Tibial nerve (tissue), 4 donors: ENCODE results near the gene MCF2L. TPM values are rescaled to one million over a fixed set of nuclear protein-coding genes. Genes with fewer than 3 reads are reported as not detected.

Experiments
- DNase-seq, 2 donors: peaks; one replicate each; pipeline ENCODE4 v3.0.0-alpha.2; 2019; ENCODE audit warnings: low spot score in 2 of 2
- H3K27ac ChIP-seq, 4 donors: fragments of 200-600 bp; sonication (generic) in 3 of 4; one replicate each; pipeline ENCODE4 v1.5.1; 2017 to 2019; ENCODE audit warnings: mild to moderate bottlenecking in 1 of 4
- H3K27me3 ChIP-seq, 2 donors: fragments of 200-600 bp; sonication (generic) in 1 of 2; one replicate each; pipeline versions ENCODE4 v1.5.1 to v1.6.0; 2017 to 2019
- H3K36me3 ChIP-seq, 3 donors: fragments of 200-600 bp; sonication (generic); one replicate each; pipeline ENCODE4 v1.5.1; 2018 to 2019
- H3K4me1 ChIP-seq, 4 donors: fragments of 200-600 bp; sonication (generic) in 3 of 4; one replicate each; pipeline ENCODE4 v1.5.1; 2017 to 2019
- H3K4me3 ChIP-seq, 4 donors: fragments of 200-600 bp; sonication (generic) in 3 of 4; one replicate each; pipeline ENCODE4 v1.5.1; 2017 to 2019; ENCODE audit warnings: mild to moderate bottlenecking in 1 of 4, moderate library complexity in 1 of 4
- H3K9me3 ChIP-seq, 4 donors: fragments of 200-600 bp; sonication (generic) in 3 of 4; one replicate each; pipeline ENCODE4 v1.5.1; 2017 to 2019
- EP300 ChIP-seq, 2 donors: sonication (generic); formaldehyde crosslinking; IDR thresholded peaks; one replicate each; pipeline ENCODE4 v1.6.1; 2017; ENCODE audit warnings: antibody characterized with exemption in 2 of 2, mild to moderate bottlenecking in 1 of 2
- POLR2A ChIP-seq, 2 donors: fragments of 450-650 bp; IDR thresholded peaks; one replicate each; pipeline ENCODE4 v1.6.1; 2017; ENCODE audit warnings: antibody characterized with exemption in 2 of 2, mild to moderate bottlenecking in 2 of 2, moderate library complexity in 2 of 2
- WGBS, 2 donors: methylation state at CpG; one replicate each; pipeline ENCODE4 v1.1.5; 2018; 5-methylcytosine and 5-hydroxymethylcytosine counted together
- total RNA-seq, 4 donors: library from RNA; depleted of rRNA; stranded (reverse); fragments of >200 nt; gene quantifications; one replicate each; pipeline ENCODE4 v1.1.0, GENCODE V29; 2016
- TF ChIP-seq, protein P1 (sequence below), 5 experiments: fragments of 200-600 bp in 3 of 5; fragments of 450-650 bp in 2 of 5; sonication (generic) in 3 of 5; IDR thresholded peaks; one replicate each; pipeline ENCODE4 v1.5.1; 2016 to 2019; ENCODE audit warnings: antibody characterized with exemption in 5 of 5, mild to moderate bottlenecking in 3 of 5, moderate library complexity in 2 of 5

The MCF2L gene
- total RNA-seq, 4 donors from 2014 or later, result 30.1 to 82.6 (median 45.3) TPM

DNA sequence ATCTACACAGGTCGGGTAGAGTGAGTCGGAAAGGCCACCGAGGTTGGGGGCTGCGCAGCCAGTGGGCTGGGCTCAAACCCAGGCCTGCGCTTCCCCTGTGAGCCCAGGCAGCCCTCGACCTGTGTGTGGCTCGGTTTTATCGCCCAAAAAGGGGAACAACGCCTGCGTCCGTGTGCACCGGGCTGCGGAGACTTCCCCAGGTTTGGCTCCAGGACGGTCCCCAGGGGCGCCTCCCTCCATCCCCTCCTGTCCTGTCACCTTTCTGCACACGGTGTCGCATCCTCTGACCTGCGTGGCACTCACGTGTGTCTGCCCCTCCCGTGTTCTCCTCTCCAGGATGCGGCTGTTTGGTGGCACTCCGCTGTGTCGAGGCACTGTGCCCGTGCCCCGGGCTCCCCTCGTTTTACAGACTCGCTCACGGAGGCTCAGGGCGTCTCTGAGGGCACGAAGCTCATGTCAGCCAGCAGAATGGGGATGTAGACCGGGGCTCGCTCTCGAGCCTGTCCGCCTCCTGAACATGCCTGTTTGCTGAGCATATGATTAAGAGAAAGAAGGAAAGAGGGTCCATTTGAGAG, 25.9 kb downstream of the MCF2L start:
- Histone ChIP-seq H3K27me3 (no peaks in the 10 kb centered on the region), H3K9me3 (no peaks in the 10 kb centered on the region), H3K36me3 (no peaks in the 10 kb centered on the region), H3K4me1 (no peaks in the 10 kb centered on the region), H3K27ac (no peak overlapping the region), H3K4me3 (no peak overlapping the region)
- no peak for DNase-seq
- WGBS, 2 donors, result 89 to 91% methylated on average over 25 to 34 of the region's 34 CpGs
- no peak for TF ChIP-seq POLR2A (IDR thresholded peaks at IDR 0.05)
- TF ChIP-seq EP300 (IDR thresholded peaks at IDR 0.05), result no peak
- TF ChIP-seq, protein P1, sequence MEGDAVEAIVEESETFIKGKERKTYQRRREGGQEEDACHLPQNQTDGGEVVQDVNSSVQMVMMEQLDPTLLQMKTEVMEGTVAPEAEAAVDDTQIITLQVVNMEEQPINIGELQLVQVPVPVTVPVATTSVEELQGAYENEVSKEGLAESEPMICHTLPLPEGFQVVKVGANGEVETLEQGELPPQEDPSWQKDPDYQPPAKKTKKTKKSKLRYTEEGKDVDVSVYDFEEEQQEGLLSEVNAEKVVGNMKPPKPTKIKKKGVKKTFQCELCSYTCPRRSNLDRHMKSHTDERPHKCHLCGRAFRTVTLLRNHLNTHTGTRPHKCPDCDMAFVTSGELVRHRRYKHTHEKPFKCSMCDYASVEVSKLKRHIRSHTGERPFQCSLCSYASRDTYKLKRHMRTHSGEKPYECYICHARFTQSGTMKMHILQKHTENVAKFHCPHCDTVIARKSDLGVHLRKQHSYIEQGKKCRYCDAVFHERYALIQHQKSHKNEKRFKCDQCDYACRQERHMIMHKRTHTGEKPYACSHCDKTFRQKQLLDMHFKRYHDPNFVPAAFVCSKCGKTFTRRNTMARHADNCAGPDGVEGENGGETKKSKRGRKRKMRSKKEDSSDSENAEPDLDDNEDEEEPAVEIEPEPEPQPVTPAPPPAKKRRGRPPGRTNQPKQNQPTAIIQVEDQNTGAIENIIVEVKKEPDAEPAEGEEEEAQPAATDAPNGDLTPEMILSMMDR (IDR thresholded peaks at IDR 0.05), result no peak

DNA sequence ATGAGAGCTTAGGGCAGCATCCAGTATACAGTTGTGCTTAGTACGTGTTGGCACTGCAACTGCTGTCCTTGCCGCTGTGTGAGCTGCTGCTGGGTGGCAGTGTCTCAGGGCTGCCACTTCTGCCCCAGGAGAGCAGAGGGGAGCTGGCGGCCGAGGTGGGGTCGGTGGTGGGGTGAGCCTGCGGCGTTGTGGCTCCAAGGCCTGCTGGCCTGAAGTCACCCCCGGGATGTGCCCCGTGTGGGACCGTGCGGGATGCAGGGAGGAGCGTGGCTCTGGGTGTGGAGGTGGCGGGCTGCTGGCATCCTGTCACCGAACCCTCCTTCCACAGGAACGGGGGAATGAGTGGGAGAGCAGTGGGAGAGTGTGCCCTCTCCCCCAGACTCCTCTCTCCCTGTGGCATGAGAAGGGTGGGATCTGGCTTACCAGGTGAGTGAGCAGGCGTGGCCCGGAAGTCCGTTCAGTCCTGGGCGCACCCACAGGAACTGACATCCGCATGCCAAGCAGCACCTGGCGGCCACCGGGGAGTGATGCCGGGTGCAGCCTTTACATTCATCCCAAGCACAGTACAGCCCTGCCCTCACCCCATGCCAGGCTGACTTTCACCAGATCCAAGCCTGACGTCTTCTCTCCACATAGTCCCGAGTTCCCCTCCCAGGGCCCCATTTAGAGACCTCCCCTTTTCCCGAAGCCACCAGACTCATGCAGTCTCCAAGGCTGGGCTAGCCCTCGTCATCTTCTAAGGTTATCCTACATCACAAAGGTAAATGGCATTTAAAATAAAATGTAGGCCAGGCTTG, 26.6 kb downstream of the MCF2L start:
- no peaks in the 10 kb centered on the region for H3K9me3 ChIP-seq
- peaks cover 0 to 7% of the 10 kb centered on the region in 2 donors for H3K27me3 ChIP-seq
- no peak overlapping the region for H3K4me3 ChIP-seq
- H3K4me1 ChIP-seq, result no peaks in the 10 kb centered on the region
- H3K27ac ChIP-seq, result no peak overlapping the region
- H3K36me3 ChIP-seq, result no peaks in the 10 kb centered on the region
- WGBS, 2 donors, result 64 to 65% methylated on average over 22 to 26 of the region's 27 CpGs
- DNase-seq, result no peak
- TF ChIP-seq, protein P1 (IDR thresholded peaks at IDR 0.05), result no peak
- no peak for TF ChIP-seq POLR2A (IDR thresholded peaks at IDR 0.05)
- TF ChIP-seq EP300 (IDR thresholded peaks at IDR 0.05), result no peak

DNA sequence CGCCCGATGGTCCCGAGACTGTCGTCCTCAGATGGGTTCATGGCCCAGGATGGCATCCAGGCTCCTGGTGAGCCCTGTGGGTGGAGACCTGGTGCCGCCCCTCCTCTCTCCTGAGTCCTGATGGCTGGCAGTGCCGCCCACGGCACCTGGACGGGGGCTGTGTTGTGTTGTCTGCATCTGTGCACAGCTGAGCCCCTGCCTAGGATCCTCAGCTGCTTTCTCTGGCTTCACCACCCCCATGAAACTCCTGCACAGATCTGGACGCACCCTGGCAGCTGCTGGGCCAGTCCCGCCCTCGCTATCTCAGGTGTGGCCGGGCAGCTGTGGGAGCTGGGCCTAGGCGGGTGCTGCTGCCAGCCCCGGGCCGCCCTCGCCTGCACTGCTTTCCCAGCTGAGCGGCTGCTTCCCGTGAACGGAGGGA, 27.7 kb downstream of the MCF2L start:
- no peak overlapping the region for H3K4me3 ChIP-seq
- no peak overlapping the region for H3K27ac ChIP-seq
- H3K36me3 ChIP-seq, result no peaks in the 10 kb centered on the region
- no peak for DNase-seq
- no peaks in the 10 kb centered on the region for H3K9me3 ChIP-seq
- peaks cover 0 to 18% of the 10 kb centered on the region in 2 donors for H3K27me3 ChIP-seq
- 79 to 84% methylated on average over 16 to 17 of the region's 19 CpGs for WGBS, 2 donors
- peaks cover 0 to 8% (median 0%) of the 10 kb centered on the region in 4 donors for H3K4me1 ChIP-seq
- TF ChIP-seq EP300 (IDR thresholded peaks at IDR 0.05), result no peak
- TF ChIP-seq, protein P1 (IDR thresholded peaks at IDR 0.05), result no peak

DNA sequence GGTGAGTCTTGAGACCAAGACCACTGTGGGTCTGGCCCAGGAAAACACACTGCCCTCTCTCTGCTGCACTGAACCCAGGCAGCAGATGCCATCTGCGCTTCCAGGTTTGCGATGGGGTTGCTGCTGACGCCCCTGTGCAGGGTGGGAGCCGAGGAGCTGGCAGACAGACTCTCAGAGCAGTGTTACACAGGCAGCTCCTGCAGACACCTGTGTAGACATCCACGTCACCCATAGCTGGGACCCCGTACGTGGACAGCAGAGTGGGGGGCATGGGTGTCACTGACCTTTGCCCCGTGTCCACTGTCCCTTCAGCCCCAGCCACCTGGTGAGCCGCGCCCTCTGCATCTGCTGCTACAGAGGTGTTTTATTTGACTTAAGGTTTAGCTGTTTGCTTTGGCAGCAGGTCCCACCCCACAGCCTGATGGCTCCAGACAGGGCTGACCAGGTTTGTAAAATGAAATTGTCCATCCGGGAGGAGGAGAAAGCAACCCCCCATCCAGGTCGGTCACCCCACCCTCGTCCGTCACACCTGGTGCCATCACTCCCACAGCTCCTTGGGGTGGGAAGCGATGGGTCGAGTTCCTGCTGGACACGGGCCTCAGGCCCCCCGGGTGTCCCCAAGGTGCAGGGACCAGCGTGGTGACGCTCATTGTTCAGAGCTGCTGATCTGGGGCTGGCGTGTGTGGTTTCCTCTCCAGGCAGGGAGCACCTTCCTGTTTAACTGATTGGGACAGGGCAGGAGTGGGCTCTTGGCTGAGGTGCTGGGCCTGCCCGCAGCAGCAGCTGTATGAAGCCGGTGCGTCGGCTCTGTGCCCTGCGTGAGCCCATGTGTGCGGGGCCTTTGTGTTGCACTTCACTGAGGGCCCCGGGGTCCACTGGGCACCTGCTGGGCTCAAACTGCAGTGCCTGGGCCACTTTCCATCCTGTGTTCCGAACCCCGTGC, 28.4 kb downstream of the MCF2L start:
- Histone ChIP-seq H3K27ac (no peak overlapping the region), H3K27me3 (peaks cover 0 to 26% of the 10 kb centered on the region in 2 donors), H3K36me3 (no peaks in the 10 kb centered on the region), H3K4me3 (no peak overlapping the region), H3K4me1 (peaks cover 0 to 14% (median 0%) of the 10 kb centered on the region in 4 donors), H3K9me3 (no peaks in the 10 kb centered on the region)
- 74 to 79% methylated on average over 25 to 30 of the region's 30 CpGs for WGBS, 2 donors
- no peak for DNase-seq
- TF ChIP-seq, protein P1 (IDR thresholded peaks at IDR 0.05), result no peak
- no peak for TF ChIP-seq POLR2A (IDR thresholded peaks at IDR 0.05)
- TF ChIP-seq EP300 (IDR thresholded peaks at IDR 0.05), result no peak
